Measurements from ENCODE around the gene PRKCA. TPM values are rescaled to one million over a fixed set of nuclear protein-coding genes. Genes with fewer than 3 reads are reported as not detected.

The PRKCA gene
- total RNA-seq, 4 donors from 2014 or later: 9.8 to 25.6 (median 12.2) TPM

DNA sequence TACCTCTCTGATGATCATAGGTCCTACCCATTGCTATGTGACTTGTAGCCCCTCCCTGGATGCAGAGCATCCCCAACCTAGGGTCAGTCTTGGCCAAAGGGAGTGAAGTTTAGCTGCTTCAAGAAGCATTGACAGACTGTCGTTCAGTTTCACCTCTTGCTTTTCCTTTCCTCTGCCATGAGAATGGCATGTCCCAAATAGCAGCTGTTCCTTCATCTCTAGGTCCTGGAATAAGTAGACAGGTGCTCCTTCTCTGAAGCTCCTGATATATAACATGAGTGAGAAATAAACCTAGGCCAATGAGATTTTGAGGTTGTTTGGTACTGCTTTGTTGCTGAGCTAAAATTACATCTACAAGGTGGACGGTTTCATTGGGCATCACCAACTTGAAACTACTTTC, 328.0 kb downstream of the PRKCA start:
- Histone ChIP-seq H3K4me1 (peaks cover 8% of the 10 kb centered on the region), H3K4me3 (no peak overlapping the region), H3K9me3 (no peaks in the 10 kb centered on the region), H3K27ac (no peak overlapping the region), H3K27me3 (no peaks in the 10 kb centered on the region), H3K36me3 (no peaks in the 10 kb centered on the region)
- no peak for DNase-seq (ENCODE audit: low spot score in 2 of 2)
- TF ChIP-seq EP300 (IDR thresholded peaks at IDR 0.05): no peak
- TF ChIP-seq POLR2AphosphoS5 (IDR thresholded peaks at IDR 0.05): no peak
- TF ChIP-seq POLR2A (IDR thresholded peaks at IDR 0.05): no peak
- no peak for TF ChIP-seq CTCF (IDR thresholded peaks at IDR 0.05)
- WGBS: 86% methylated on average over 2 of the region's 2 CpGs

- Histone ChIP-seq H3K27me3 (no peaks in the 10 kb centered on the region), H3K27ac (no peak overlapping the region), H3K9me3 (no peaks in the 10 kb centered on the region), H3K4me1 (peaks cover 8% of the 10 kb centered on the region), H3K36me3 (no peaks in the 10 kb centered on the region), H3K4me3 (no peak overlapping the region)
- WGBS: 81% methylated on average over 3 of the region's 3 CpGs
- DNase-seq (ENCODE audit: low spot score in 2 of 2): no peak
- TF ChIP-seq POLR2AphosphoS5 (IDR thresholded peaks at IDR 0.05) (no peak), EP300 (IDR thresholded peaks at IDR 0.05) (no peak), CTCF (IDR thresholded peaks at IDR 0.05) (no peak), POLR2A (IDR thresholded peaks at IDR 0.05) (no peak)
Measured at GRCh38 chr17:66630828-66631472, 328.5 kb downstream of the PRKCA start.

GRCh38 chr17:66632731-66633130, 330.3 kb downstream of the PRKCA start:
- no peaks in the 10 kb centered on the region for H3K36me3 ChIP-seq
- no peak overlapping the region for H3K27ac ChIP-seq
- no peak overlapping the region for H3K4me3 ChIP-seq
- no peaks in the 10 kb centered on the region for H3K27me3 ChIP-seq
- no peak for DNase-seq (ENCODE audit: low spot score in 2 of 2)
- H3K4me1 ChIP-seq: peaks cover 8% of the 10 kb centered on the region
- WGBS: 62% methylated on average over 3 of the region's 3 CpGs
- no peaks in the 10 kb centered on the region for H3K9me3 ChIP-seq
- no peak for TF ChIP-seq POLR2AphosphoS5 (IDR thresholded peaks at IDR 0.05)
- no peak for TF ChIP-seq EP300 (IDR thresholded peaks at IDR 0.05)
- no peak for TF ChIP-seq CTCF (IDR thresholded peaks at IDR 0.05)
- TF ChIP-seq POLR2A (IDR thresholded peaks at IDR 0.05): no peak

- H3K27ac ChIP-seq: no peak overlapping the region
- DNase-seq (ENCODE audit: low spot score in 2 of 2): no peak
- WGBS: 56% methylated on average over 3 of the region's 3 CpGs
Measured at GRCh38 chr17:66633317-66633965, 331.0 kb downstream of the PRKCA start.

More at GRCh38 chr17:66633317-66633965, 331.0 kb downstream of the PRKCA start:
- H3K36me3 ChIP-seq: no peaks in the 10 kb centered on the region
- H3K27me3 ChIP-seq: no peaks in the 10 kb centered on the region
- no peaks in the 10 kb centered on the region for H3K9me3 ChIP-seq
- H3K4me3 ChIP-seq: no peak overlapping the region
- peaks cover 8% of the 10 kb centered on the region for H3K4me1 ChIP-seq
- TF ChIP-seq EP300 (IDR thresholded peaks at IDR 0.05): no peak
- no peak for TF ChIP-seq CTCF (IDR thresholded peaks at IDR 0.05)
- no peak for TF ChIP-seq POLR2A (IDR thresholded peaks at IDR 0.05)
- no peak for TF ChIP-seq POLR2AphosphoS5 (IDR thresholded peaks at IDR 0.05)

All from suprapubic skin (tissue), 4 donors.